ENCODE measurements around the gene PRICKLE1. TPM values are rescaled to one million over a fixed set of nuclear protein-coding genes. Genes with fewer than 3 reads are reported as not detected.

The PRICKLE1 gene
- total and polyA plus RNA-seq, 9 of the 15 experiments (the other 6 are each of a cell fraction or from before 2014, with no cell fraction given): 0.22 to 0.85 (median 0.31) TPM

GRCh38 chr12:42410340-42410739 is 179.2 kb downstream of the PRICKLE1 start:
- no peaks in the 10 kb centered on the region for H3K9me3 ChIP-seq (replicated peaks; ENCODE audit: control insufficient read depth, insufficient read depth, low read depth, low read length)
- H3K4me1 ChIP-seq (replicated peaks in 1 of 2; ENCODE audit: control insufficient read depth in 2 of 2, insufficient read depth in 2 of 2, low read length in 2 of 2): peaks cover 0 to 3% of the 10 kb centered on the region in 2 experiments; a peak in 1 of 5 replicates
- no peak overlapping the region for H3K9ac ChIP-seq (ENCODE audit: insufficient read depth in 1 of 2, low read depth in 2 of 2, low read length in 2 of 2)
- ChIA-PET CTCF (ENCODE audit: low intra/inter-chr PET ratio) (interaction anchor here (0.6 kb wide), 1 partner anchor 46 kb away, joined by 3 read pairs; no protein-coding TSS in a partner anchor), POLR2A (no interaction called here)
- ATAC-seq (no peak), FAIRE-seq (no peak), DNase-seq (ENCODE audit: extremely low read depth in 1 of 4, low spot score in 3 of 4) (no peak)
- H3K27ac ChIP-seq (ENCODE audit: extremely low read depth, low read depth, low read length): no peak overlapping the region
- H3K27me3 ChIP-seq (ENCODE audit: control insufficient read depth in 2 of 2, insufficient read depth in 2 of 2, low read length in 2 of 2): no peaks in the 10 kb centered on the region
- BruUV-seq (replicated peaks): no TSS peak
- no peak overlapping the region for H3K4me2 ChIP-seq (ENCODE audit: insufficient read depth, low read length)
- intact Hi-C loops (cut with micrococcal nuclease): no loop called here
- H3K4me3 ChIP-seq: no peak overlapping the region
- 37% methylated on average over 1 of the region's 1 CpG for WGBS (ENCODE audit: insufficient coverage, low coverage, missing lambda C conversion rate)
- H2AFZ ChIP-seq (ENCODE audit: low read depth, low read length): no peak overlapping the region
- in situ Hi-C loops (cut with MboI): no loop called here
- H3K36me3 ChIP-seq (ENCODE audit: control insufficient read depth, insufficient read depth, low read length): peaks cover 11% of the 10 kb centered on the region; the same call in 2 of the 3 replicates
- no peaks in the 10 kb centered on the region for H4K20me1 ChIP-seq (replicated peaks; ENCODE audit: control insufficient read depth, insufficient read depth, low read length)
- TF ChIP-seq, protein P1, sequence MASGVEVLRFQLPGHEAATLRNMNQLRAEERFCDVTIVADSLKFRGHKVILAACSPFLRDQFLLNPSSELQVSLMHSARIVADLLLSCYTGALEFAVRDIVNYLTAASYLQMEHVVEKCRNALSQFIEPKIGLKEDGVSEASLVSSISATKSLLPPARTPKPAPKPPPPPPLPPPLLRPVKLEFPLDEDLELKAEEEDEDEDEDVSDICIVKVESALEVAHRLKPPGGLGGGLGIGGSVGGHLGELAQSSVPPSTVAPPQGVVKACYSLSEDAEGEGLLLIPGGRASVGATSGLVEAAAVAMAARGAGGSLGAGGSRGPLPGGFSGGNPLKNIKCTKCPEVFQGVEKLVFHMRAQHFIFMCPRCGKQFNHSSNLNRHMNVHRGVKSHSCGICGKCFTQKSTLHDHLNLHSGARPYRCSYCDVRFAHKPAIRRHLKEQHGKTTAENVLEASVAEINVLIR (CRISPR knock-in tag; IDR thresholded peaks at IDR 0.05): no peak
- no peak for TF ChIP-seq BCL6 (CRISPR knock-in tag; IDR thresholded peaks at IDR 0.05)
- TF ChIP-seq GABPA (tag; conservative IDR thresholded peaks at IDR 0.05; ENCODE audit: low read depth): no peak
- no peak for TF ChIP-seq GTF3C2 (IDR thresholded peaks at IDR 0.05; ENCODE audit: borderline replicate concordance, extremely low read depth, insufficient read length)
- no peak for TF ChIP-seq BRD9 (IDR thresholded peaks at IDR 0.05; ENCODE audit: low read depth, partially characterized antibody)
- no peak for TF ChIP-seq GATAD2A (IDR thresholded peaks at IDR 0.05)
- no peak for TF ChIP-seq RBBP5 (IDR thresholded peaks at IDR 0.05; ENCODE audit: borderline replicate concordance, insufficient read depth, low read length, poor library complexity, severe bottlenecking)
- TF ChIP-seq ZNF143 (CRISPR knock-in tag; IDR thresholded peaks at IDR 0.05): no peak
- no peak for TF ChIP-seq MTA2 (IDR thresholded peaks at IDR 0.05; ENCODE audit: low read depth)
- no peak for TF ChIP-seq ZSCAN29 (IDR thresholded peaks at IDR 0.05)
- TF ChIP-seq NR1H2 (CRISPR knock-in tag; IDR thresholded peaks at IDR 0.05): no peak
- TF ChIP-seq YY1 (IDR thresholded peaks at IDR 0.05; ENCODE audit: borderline replicate concordance in 1 of 3, control insufficient read depth in 1 of 3, extremely low read depth in 1 of 3, insufficient read depth in 3 of 3, insufficient read length in 1 of 3, insufficient replicate concordance in 2 of 3, low read depth in 1 of 3, low read length in 2 of 3): no peak
- no peak for TF ChIP-seq NR2C1 (IDR thresholded peaks at IDR 0.05)
- no peak for TF ChIP-seq NR2C1 (tag; IDR thresholded peaks at IDR 0.05)
- no peak for TF ChIP-seq ZNF445 (CRISPR knock-in tag; IDR thresholded peaks at IDR 0.05; ENCODE audit: low read depth)
- TF ChIP-seq ZNF766 (CRISPR knock-in tag; conservative IDR thresholded peaks at IDR 0.05): no peak
- no peak for TF ChIP-seq ZFP30 (CRISPR knock-in tag; IDR thresholded peaks at IDR 0.05; ENCODE audit: borderline replicate concordance)
- no peak for TF ChIP-seq ESRRA (IDR thresholded peaks at IDR 0.05; ENCODE audit: borderline replicate concordance, low read depth)
- no peak for TF ChIP-seq NR4A1 (CRISPR knock-in tag; IDR thresholded peaks at IDR 0.05)
- TF ChIP-seq NR4A1 (tag; IDR thresholded peaks at IDR 0.05): no peak
- no peaks in the 10 kb centered on the region for H3K79me2 ChIP-seq (ENCODE audit: control insufficient read depth, insufficient read depth, low read length)
- H3K9me1 ChIP-seq (ENCODE audit: control insufficient read depth, insufficient read depth, low read length): no peaks in the 10 kb centered on the region
